SK-N-SH treated with all-trans-retinoic acid at 6 μM for 48 hours (cell line): Measurements from ENCODE around the gene OVCA2.

ENCODE experiments used
- ATAC-seq: fragments of 200-7000 bp; cut with Tn5 transposase; 3 replicates; pipeline ENCODE4 v1.9.1; 2020; ENCODE audit warnings: mild to moderate bottlenecking, moderate library complexity
- ARNTL ChIP-seq: fragments of 450-650 bp; formaldehyde crosslinking; IDR thresholded peaks from 2 replicates; pipeline ENCODE4 v1.5.0; 2020; ENCODE audit warnings: low read depth, mild to moderate bottlenecking, moderate library complexity, borderline replicate concordance
- BACH2 ChIP-seq: fragments of 250-450 bp; sonication (Bioruptor Pico); IDR thresholded peaks from 2 replicates; pipeline ENCODE4 v1.9.0; 2021; ENCODE audit warnings: mild to moderate bottlenecking, borderline replicate concordance
- CSDC2 ChIP-seq: fragments of 250-450 bp; sonication (Bioruptor Pico); IDR thresholded peaks from 2 replicates; pipeline ENCODE4 v1.5.0; 2020; ENCODE audit warnings: mild to moderate bottlenecking, moderate library complexity
- ESRRG ChIP-seq: fragments of 250-450 bp; sonication (Bioruptor Pico); IDR thresholded peaks from 2 replicates; pipeline ENCODE4 v1.6.1; 2021; ENCODE audit warnings: mild to moderate bottlenecking
- GLIS3 ChIP-seq: fragments of 250-450 bp; sonication (Bioruptor Pico); IDR thresholded peaks from 2 replicates; pipeline ENCODE4 v1.5.0; 2020; ENCODE audit warnings: mild to moderate bottlenecking, moderate library complexity
- ISL1 ChIP-seq: fragments of 250-450 bp; sonication (Bioruptor Pico); IDR thresholded peaks from 2 replicates; pipeline ENCODE4 v2.1.2; 2022; ENCODE audit warnings: mild to moderate bottlenecking, moderate library complexity
- OSR1 ChIP-seq: fragments of 250-450 bp; sonication (Bioruptor Pico); IDR thresholded peaks from 2 replicates; pipeline ENCODE4 v1.8.0; 2022; ENCODE audit warnings: moderate library complexity, mild to moderate bottlenecking, inconsistent platforms
- PPARA ChIP-seq: fragments of 250-450 bp; sonication (Bioruptor Pico); IDR thresholded peaks from 2 replicates; pipeline ENCODE4 v1.5.0; 2020; ENCODE audit warnings: mild to moderate bottlenecking, borderline replicate concordance
- RARB ChIP-seq: fragments of 250-450 bp; sonication (Bioruptor Pico); IDR thresholded peaks from 2 replicates; pipeline ENCODE4 v1.8.0; 2021; ENCODE audit warnings: mild to moderate bottlenecking, moderate library complexity
- TOX ChIP-seq: fragments of 250-450 bp; sonication (Bioruptor Pico); IDR thresholded peaks from 2 replicates; pipeline ENCODE4 v1.8.0; 2021; ENCODE audit warnings: mild to moderate bottlenecking, moderate library complexity, borderline replicate concordance
- ZC3H10 ChIP-seq: fragments of 250-450 bp; sonication (Bioruptor Pico); IDR thresholded peaks from 2 replicates; pipeline ENCODE4 v1.5.1; 2021; ENCODE audit warnings: mild to moderate bottlenecking, moderate library complexity
- ZFP3 ChIP-seq: fragments of 250-450 bp; sonication (Bioruptor Pico); IDR thresholded peaks from 2 replicates; pipeline ENCODE4 v1.5.0; 2020; ENCODE audit warnings: mild to moderate bottlenecking, moderate library complexity
- ZFP30 ChIP-seq: fragments of 450-650 bp; formaldehyde crosslinking; IDR thresholded peaks from 2 replicates; pipeline ENCODE4 v1.5.0; 2022; ENCODE audit warnings: mild to moderate bottlenecking, moderate library complexity
- ZNF70 ChIP-seq: fragments of 450-650 bp; formaldehyde crosslinking; IDR thresholded peaks from 2 replicates; pipeline ENCODE4 v1.5.0; 2020; ENCODE audit warnings: mild to moderate bottlenecking, moderate library complexity
- ZNF8 ChIP-seq: fragments of 450-650 bp; formaldehyde crosslinking; IDR thresholded peaks from 2 replicates; pipeline ENCODE4 v1.5.0; 2020; ENCODE audit warnings: mild to moderate bottlenecking, moderate library complexity
- TF ChIP-seq, protein P1 (sequence below): fragments of 250-450 bp; sonication (Bioruptor Pico); IDR thresholded peaks from 2 replicates; pipeline ENCODE4 v1.5.1; 2021; ENCODE audit warnings: mild to moderate bottlenecking, moderate library complexity
- TF ChIP-seq, protein P2 (sequence below): fragments of 250-450 bp; sonication (Bioruptor Pico); IDR thresholded peaks from 2 replicates; pipeline ENCODE4 v1.8.0; 2021; ENCODE audit warnings: low read depth, mild to moderate bottlenecking, moderate library complexity, borderline replicate concordance
- TF ChIP-seq, protein P3 (sequence below): fragments of 250-450 bp; sonication (Bioruptor Pico); IDR thresholded peaks from 2 replicates; pipeline ENCODE4 v1.5.1; 2020; ENCODE audit warnings: low read depth, mild to moderate bottlenecking, moderate library complexity
- TF ChIP-seq, protein P4 (sequence below): fragments of 250-450 bp; sonication (Bioruptor Pico); IDR thresholded peaks from 2 replicates; pipeline ENCODE4 v1.8.0; 2020; ENCODE audit warnings: mild to moderate bottlenecking, moderate library complexity, borderline replicate concordance

OVCA2 gene

DNA sequence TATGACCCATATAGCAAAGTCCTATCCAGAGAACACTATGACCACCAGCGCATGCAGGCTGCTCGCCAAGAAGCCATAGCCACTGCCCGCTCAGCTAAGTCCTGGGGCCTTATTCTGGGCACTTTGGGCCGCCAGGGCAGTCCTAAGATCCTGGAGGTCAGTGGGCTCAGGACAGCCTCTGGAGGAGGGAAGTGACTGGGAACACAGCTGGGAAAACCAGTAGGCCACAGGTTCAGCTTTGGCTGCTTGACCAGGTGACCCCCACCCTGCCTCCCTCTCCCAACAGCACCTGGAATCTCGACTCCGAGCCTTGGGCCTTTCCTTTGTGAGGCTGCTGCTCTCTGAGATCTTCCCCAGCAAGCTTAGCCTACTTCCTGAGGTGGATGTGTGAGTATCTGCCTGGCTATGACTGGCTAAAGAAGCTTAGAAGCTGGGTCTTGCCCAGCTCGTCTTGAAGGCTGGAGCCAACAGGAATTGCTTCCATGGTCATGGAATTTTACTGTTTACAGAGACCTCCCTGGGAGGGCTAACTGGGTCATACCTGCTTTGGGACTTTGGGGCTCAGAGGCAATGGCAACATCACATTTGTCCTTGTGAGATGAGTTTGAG, 1.5 kb upstream of the OVCA2 start (continued):
- TF ChIP-seq, protein P1, sequence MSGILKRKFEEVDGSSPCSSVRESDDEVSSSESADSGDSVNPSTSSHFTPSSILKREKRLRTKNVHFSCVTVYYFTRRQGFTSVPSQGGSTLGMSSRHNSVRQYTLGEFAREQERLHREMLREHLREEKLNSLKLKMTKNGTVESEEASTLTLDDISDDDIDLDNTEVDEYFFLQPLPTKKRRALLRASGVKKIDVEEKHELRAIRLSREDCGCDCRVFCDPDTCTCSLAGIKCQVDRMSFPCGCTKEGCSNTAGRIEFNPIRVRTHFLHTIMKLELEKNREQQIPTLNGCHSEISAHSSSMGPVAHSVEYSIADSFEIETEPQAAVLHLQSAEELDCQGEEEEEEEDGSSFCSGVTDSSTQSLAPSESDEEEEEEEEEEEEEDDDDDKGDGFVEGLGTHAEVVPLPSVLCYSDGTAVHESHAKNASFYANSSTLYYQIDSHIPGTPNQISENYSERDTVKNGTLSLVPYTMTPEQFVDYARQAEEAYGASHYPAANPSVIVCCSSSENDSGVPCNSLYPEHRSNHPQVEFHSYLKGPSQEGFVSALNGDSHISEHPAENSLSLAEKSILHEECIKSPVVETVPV (CRISPR knock-in tag) = no peak
- TF ChIP-seq, all 23 proteins: peak for 0

DNA sequence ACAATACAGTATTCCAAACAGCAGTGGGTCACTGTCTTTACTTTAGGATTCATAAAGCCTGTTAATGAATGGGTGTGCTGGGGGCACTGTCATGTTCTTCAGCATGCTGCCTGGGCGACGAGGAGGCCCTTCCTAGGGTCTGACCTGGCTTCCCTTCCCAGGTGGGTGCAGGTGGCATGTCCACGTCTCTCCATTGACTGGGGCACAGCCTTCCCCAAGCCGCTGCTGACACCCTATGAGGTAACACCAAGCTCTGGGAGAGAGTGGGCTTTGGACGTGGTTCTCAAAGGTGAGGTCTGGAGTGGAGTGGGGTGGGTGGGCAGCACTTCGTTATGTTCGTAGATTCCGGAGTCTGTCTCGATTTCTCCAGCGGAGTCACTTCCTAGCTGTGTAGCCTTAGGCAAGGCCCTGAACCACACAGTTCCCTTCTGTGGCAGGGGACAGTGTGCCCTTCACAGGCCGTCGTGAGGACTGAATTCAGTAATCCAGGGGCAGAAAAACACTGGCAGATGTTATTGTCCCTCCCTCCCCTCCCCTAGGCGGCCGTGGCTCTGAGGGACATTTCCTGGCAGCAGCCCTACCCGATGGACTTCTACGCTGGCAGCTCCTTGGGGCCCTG, 771 bp upstream of the OVCA2 start:
- no peak; the same call in 2 of the 3 replicates for ATAC-seq
- TF ChIP-seq PPARA = no peak
- no peak for TF ChIP-seq ZFP30 (CRISPR knock-in tag)
- TF ChIP-seq ISL1 (CRISPR knock-in tag) = no peak
- TF ChIP-seq CSDC2 (CRISPR knock-in tag) = no peak
- TF ChIP-seq ZNF8 (CRISPR knock-in tag) = no peak
- TF ChIP-seq OSR1 (CRISPR knock-in tag) = no peak
- TF ChIP-seq, protein P2, sequence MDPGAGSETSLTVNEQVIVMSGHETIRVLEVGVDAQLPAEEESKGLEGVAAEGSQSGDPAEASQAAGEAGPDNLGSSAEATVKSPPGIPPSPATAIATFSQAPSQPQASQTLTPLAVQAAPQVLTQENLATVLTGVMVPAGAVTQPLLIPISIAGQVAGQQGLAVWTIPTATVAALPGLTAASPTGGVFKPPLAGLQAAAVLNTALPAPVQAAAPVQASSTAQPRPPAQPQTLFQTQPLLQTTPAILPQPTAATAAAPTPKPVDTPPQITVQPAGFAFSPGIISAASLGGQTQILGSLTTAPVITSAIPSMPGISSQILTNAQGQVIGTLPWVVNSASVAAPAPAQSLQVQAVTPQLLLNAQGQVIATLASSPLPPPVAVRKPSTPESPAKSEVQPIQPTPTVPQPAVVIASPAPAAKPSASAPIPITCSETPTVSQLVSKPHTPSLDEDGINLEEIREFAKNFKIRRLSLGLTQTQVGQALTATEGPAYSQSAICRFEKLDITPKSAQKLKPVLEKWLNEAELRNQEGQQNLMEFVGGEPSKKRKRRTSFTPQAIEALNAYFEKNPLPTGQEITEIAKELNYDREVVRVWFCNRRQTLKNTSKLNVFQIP (CRISPR knock-in tag) = no peak
- no peak for TF ChIP-seq ARNTL (CRISPR knock-in tag)
- TF ChIP-seq, protein P3, sequence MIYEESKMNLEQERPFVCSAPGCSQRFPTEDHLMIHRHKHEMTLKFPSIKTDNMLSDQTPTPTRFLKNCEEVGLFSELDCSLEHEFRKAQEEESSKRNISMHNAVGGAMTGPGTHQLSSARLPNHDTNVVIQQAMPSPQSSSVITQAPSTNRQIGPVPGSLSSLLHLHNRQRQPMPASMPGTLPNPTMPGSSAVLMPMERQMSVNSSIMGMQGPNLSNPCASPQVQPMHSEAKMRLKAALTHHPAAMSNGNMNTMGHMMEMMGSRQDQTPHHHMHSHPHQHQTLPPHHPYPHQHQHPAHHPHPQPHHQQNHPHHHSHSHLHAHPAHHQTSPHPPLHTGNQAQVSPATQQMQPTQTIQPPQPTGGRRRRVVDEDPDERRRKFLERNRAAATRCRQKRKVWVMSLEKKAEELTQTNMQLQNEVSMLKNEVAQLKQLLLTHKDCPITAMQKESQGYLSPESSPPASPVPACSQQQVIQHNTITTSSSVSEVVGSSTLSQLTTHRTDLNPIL (CRISPR knock-in tag) = no peak
- TF ChIP-seq ZNF70 (CRISPR knock-in tag) = no peak
- no peak for TF ChIP-seq ZFP3 (CRISPR knock-in tag)
- TF ChIP-seq, protein P4, sequence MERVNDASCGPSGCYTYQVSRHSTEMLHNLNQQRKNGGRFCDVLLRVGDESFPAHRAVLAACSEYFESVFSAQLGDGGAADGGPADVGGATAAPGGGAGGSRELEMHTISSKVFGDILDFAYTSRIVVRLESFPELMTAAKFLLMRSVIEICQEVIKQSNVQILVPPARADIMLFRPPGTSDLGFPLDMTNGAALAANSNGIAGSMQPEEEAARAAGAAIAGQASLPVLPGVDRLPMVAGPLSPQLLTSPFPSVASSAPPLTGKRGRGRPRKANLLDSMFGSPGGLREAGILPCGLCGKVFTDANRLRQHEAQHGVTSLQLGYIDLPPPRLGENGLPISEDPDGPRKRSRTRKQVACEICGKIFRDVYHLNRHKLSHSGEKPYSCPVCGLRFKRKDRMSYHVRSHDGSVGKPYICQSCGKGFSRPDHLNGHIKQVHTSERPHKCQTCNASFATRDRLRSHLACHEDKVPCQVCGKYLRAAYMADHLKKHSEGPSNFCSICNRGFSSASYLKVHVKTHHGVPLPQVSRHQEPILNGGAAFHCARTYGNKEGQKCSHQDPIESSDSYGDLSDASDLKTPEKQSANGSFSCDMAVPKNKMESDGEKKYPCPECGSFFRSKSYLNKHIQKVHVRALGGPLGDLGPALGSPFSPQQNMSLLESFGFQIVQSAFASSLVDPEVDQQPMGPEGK (CRISPR knock-in tag) = no peak
- TF ChIP-seq ESRRG (CRISPR knock-in tag) = no peak
- TF ChIP-seq RARB (CRISPR knock-in tag) = no peak

DNA sequence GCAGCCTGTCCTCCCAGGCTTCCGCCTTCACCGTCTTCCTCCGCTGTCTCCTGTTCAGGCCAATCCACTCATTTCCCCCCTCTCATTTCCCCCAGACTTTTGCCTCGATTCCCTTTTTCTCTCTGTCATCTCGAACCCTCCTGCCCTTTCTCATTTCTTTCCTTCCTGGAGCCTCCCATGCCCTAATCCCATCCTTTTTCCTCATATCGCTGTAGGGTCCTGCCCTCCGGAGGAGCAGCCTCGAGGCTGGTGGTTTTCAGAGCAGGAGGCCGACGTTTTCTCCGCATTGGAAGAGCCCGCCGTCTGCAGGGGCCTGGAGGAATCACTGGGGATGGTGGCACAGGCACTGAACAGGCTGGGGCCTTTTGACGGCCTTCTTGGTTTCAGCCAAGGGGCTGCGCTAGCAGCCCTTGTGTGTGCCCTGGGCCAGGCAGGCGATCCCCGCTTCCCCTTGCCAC, 597 bp downstream of the OVCA2 start:
- TF ChIP-seq, protein P1 (CRISPR knock-in tag) = no peak
- TF ChIP-seq BACH2 (CRISPR knock-in tag) (no peak), GLIS3 (CRISPR knock-in tag) (no peak), ZC3H10 (no peak), ARNTL (CRISPR knock-in tag) (no peak), CSDC2 (CRISPR knock-in tag) (no peak)
- TF ChIP-seq, all 23 proteins: peak for 0
- ATAC-seq = peak; percentile 18

DNA sequence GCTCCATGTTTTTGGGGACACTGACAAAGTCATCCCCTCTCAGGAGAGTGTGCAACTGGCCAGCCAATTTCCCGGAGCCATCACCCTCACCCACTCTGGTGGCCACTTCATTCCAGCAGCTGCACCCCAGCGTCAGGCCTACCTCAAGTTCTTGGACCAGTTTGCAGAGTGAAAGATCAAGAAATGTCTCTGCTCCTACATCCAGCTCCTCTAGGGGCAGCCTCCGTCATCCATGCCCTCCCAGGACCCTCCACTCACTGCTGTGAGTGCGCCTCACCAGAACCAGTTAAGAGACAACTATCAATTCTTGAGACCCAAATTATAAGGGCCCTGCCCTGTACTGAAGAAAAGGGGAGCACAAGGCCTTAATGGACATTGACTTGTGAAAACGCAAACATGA, 1.1 kb downstream of the OVCA2 start:
- no peak for ATAC-seq
- TF ChIP-seq ZNF8 (CRISPR knock-in tag) (no peak), BACH2 (CRISPR knock-in tag) (no peak), ZFP30 (CRISPR knock-in tag) (no peak), TOX (no peak)
- TF ChIP-seq, protein P1 (CRISPR knock-in tag) = no peak
- TF ChIP-seq, all 23 proteins: peak for 0
